GM12873 (cell line): ENCODE results near the gene MMP7.

Source experiments
- TF ChIP-seq, protein P1 (sequence below): IDR thresholded peaks from 2 replicates; pipeline ENCODE4 v1.5.1; 2012; ENCODE audit warnings: low read depth, mild to moderate bottlenecking, moderate library complexity, low read length, control low read depth; ENCODE audit not compliant: insufficient read depth; ENCODE audit errors: missing control alignments

MMP7 gene

DNA sequence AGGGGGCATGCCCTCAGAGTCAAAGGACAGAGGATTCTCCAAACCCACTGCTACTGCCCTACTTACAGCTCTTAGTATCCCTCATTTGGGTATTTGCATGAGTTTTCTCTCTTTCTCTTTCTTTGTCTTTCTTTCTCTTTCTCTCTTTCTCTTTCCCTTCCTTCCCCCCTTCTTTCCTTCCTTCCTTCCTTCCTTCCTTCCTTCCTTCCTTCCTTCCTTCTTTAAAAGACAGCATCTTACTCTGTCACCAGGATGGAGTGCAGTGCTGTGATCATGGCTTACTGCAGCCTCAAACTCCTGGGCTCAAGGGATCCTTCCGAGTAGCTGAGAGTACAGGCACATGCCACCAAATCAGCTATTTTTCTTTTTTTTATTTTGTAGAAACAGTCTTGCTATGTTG is 14.0 kb upstream of the MMP7 start:
- TF ChIP-seq, protein P1, sequence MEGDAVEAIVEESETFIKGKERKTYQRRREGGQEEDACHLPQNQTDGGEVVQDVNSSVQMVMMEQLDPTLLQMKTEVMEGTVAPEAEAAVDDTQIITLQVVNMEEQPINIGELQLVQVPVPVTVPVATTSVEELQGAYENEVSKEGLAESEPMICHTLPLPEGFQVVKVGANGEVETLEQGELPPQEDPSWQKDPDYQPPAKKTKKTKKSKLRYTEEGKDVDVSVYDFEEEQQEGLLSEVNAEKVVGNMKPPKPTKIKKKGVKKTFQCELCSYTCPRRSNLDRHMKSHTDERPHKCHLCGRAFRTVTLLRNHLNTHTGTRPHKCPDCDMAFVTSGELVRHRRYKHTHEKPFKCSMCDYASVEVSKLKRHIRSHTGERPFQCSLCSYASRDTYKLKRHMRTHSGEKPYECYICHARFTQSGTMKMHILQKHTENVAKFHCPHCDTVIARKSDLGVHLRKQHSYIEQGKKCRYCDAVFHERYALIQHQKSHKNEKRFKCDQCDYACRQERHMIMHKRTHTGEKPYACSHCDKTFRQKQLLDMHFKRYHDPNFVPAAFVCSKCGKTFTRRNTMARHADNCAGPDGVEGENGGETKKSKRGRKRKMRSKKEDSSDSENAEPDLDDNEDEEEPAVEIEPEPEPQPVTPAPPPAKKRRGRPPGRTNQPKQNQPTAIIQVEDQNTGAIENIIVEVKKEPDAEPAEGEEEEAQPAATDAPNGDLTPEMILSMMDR, result no peak

DNA sequence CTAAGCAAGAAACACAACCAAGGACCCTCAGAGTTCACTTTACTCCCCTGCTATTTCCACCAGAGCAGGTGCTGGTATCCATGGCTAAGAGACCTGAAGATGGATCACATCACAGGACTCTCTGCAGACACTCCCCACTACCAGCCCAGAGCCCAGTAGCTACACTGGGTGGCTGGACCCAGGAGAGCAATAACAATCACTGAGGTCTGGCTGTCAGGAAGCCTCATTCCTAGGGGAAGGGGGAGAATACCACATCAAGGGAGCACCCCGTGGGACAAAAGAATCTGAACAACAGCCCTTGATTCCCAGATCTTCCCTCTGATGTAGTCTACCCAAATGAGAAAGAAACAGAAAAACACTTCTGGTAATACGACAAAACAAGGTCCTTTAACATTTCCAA is 9.0 kb upstream of the MMP7 start:
- TF ChIP-seq, protein P1, result no peak

DNA sequence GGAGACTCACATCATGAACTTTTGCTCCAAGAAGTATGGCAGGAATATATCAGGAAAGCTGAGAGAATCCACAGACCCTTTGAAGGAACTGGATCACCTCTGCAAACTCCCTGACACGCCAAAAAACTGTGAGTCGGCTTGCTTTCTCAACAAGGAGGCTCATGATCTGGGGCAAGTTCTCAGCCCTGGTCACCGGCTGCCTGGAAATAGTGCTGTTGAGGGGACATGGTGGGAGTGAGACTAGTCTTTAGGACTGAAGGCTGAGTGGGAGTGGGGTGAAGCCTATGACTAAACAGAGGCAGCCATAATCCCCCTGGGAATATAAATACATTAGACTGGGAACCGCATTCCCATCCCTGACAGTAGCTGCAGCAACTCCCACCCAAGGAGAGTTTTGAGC is 8.4 kb upstream of the MMP7 start:
- TF ChIP-seq, protein P1, result no peak

DNA sequence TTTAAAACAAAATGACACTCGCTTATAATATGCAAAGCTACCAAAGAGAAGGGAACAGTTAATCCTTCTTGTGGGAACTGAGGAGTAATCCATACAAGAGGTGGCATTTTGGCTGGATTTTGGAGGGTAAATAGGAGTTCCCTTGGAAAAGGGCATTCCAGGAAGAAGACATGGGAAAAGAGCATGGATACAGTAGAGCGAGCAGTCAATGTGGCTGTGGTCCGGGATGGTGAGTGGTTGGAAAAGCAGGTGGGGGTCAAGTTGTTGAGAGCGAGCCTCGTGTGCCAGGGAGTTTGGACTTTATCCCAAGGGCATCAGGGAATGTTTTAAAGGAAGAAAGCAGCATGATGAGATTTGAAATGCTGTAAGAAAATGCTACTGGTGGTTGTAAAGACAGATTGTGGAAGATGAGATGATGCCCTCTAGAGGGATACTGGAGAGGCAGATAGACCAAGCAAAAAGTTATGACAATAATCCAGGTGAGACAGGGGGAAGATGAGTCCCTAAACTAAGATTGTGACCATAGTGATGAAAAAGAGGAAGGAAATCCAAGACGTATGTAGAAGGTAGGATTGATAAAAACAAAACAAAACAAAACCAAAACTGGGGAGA is 3.8 kb upstream of the MMP7 start:
- TF ChIP-seq, protein P1, result peak; percentile 45

DNA sequence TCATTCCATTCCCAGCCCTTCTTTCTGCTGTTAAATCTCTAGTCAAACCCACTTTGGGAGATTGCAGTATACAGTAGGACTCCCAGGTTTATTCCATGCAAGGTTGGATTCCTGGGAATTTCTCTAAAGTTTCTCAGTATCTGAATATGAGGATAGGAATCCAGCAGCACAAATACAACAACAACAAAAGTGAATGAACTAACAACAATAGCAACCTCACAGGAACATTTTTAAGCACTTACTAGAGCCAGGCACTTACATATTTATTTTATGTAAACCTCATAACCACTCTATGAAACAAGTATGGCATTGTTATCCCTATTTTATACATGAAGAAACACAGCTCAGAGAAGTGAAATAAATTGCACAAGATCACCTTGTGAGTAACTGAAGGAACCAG is 1.9 kb downstream of the MMP7 start:
- TF ChIP-seq, protein P1, result no peak

DNA sequence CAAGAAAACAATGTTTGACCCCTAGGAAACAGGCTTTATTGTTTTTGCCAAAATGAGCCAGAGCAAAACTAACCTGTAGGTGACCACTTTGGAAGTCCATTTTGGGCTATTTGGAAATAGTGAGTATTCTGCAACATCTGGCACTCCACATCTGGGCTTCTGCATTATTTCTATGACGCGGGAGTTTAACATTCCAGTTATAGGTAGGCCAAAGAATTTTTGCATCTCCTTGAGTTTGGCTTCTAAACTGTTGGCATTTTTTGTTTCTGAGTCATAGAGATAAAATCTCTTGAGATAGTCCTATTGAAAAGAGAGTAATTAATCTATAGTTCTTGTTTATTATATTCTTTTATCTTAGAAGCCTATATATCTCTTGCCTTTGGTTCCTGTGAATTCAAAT is 2.9 kb downstream of the MMP7 start:
- TF ChIP-seq, protein P1, result no peak

DNA sequence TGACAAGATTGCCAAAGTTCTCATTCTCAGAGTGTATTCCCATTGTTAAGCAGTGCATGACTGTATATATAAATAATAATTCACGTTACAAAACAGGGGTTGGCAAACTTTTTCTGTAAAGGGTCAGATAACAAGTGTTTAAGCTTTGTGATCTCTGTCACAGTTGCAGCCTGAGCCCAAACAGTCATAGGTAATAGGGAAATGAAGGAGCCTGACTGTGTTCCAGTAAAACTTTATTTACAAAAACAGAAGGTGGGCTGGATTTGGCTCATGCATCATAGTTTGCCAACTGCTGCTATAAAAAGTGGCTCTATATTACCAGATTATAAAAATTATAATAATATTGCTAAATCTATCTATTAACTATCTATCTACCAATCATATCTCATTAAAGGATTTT is 3.5 kb downstream of the MMP7 start:
- TF ChIP-seq, protein P1, result no peak
